ENCODE results near the gene USP13.
"Not testable (repeated sequence)": the region's sequence is repeated elsewhere in the genome, so short reads cannot be mapped to it uniquely, and the experiment has no call there.

The USP13 gene

DNA sequence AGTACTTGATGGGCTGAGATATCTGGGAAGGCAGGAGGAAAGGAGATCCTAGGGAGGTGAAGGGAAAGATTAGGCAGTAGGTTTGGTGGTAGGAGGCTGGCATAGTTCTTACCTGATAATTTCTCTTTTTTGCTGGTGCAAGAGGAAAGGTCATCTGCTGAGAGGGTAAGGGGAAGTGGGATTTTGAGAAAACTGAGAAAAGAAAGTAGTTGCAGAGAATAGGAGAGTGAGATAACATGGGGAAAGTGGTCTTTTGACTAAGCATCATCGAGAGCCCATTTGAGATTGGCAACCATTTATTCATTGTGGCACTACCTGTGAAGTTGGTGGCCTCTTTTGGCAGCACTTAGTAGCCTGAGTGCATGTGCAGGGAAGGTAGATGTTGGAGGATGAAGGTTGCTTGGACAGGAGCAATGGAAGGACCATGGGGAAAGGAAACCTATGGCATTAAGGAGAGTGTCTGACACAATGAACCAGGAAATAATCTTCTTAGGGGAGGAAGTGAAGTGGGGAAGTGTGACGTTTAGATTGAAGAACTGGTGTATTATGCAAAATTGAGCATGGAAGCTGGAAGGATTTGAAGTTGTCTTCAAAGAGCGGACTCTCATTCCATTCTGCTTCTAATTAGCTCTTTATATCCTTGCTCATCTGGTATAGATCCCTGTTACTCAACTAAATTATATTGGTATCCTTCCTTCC is 21.9 kb upstream of the USP13 start:
- Mint-ChIP-seq H3K36me3 (peaks cover 3 to 7% of the 10 kb centered on the region in 2 donors), H3K27me3 (no peaks in the 10 kb centered on the region), H3K4me3 (no peak overlapping the region), H3K27ac (no peak overlapping the region), H3K9me3 (no peaks in the 10 kb centered on the region), H3K4me1 (no peaks in the 10 kb centered on the region)
- ATAC-seq (replicated peaks) (peak; percentile 96 to 97), DNase-seq (no peak)

DNA sequence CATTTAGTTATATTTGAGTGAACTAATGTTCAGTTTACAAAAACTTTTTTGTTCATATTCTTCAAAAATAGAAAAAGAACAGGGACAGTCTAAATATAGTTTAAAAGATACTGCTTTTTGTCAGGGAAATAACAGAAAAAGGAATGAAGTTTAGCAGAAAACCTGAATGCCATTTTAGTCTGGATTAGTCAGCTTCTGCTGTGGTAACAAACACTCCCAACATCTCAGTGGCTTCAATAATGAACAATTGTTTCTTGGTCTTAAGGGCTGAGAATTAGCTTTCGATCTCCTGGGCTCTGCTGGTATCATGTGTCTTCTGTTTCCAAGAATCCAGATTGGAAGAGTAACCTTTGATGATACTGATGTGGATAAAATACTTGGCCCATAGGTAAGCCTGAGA is 12.4 kb upstream of the USP13 start:
- no peak overlapping the region for H3K4me3 Mint-ChIP-seq
- no peaks in the 10 kb centered on the region for H3K9me3 Mint-ChIP-seq
- H3K36me3 Mint-ChIP-seq = peaks cover 3% of the 10 kb centered on the region in 2 donors
- no peak overlapping the region for H3K27ac Mint-ChIP-seq
- no peaks in the 10 kb centered on the region for H3K27me3 Mint-ChIP-seq
- DNase-seq (no peak), ATAC-seq (replicated peaks) (no peak)
- H3K4me1 Mint-ChIP-seq = peaks cover 0 to 8% of the 10 kb centered on the region in 2 donors

DNA sequence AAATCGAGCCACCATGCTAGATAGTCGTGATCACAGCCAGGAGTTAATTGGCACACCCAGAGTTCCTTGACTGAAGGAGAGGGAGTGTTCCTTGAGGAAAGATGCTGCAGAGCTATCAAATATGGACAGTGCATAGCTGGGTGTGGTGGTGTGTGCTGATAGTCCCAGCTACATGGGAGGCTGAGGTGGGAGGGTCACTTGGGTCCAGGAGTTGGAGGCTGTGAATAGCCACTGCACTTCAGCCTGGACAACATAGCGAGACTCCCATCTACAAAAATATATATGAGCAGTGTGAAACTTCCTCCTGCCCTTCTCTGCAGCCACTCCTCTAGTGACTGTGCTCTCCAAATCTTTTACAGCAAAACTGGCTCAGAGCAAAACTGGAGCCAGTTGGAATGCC is 10.0 kb upstream of the USP13 start:
- H3K4me1 Mint-ChIP-seq = peaks cover 0 to 8% of the 10 kb centered on the region in 2 donors
- no peak for DNase-seq
- H3K27ac Mint-ChIP-seq = no peak overlapping the region

DNA sequence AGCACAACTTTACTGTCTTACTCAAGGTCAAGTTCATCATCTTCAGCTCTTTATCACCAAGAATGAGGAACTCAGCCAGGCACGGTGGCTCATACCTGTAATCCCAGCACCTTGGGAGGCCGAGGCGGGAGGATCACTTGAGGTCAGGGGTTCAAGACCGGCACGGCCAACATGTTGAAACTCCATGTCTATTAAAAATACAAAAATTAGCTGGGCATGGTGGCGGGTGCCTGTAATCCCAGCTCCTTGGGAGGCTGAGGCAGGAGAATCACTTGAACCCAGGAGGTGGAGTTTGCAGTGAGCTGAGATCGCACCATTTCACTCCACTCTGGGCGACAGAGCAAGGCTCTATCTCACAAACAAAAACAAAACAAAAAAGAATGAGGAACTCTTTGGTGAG is 9.0 kb upstream of the USP13 start:
- H3K36me3 Mint-ChIP-seq; H3K27ac Mint-ChIP-seq; H3K4me1 Mint-ChIP-seq; ATAC-seq (replicated peaks); DNase-seq; H3K9me3 Mint-ChIP-seq; H3K27me3 Mint-ChIP-seq; H3K4me3 Mint-ChIP-seq: not testable (repeated sequence)

More for the DNA sequence above, 10.0 kb upstream of the USP13 start:
- peaks cover 3% of the 10 kb centered on the region in 2 donors for H3K36me3 Mint-ChIP-seq
- no peak for ATAC-seq (replicated peaks)
- H3K9me3 Mint-ChIP-seq = no peaks in the 10 kb centered on the region
- H3K27me3 Mint-ChIP-seq = no peaks in the 10 kb centered on the region
- no peak overlapping the region for H3K4me3 Mint-ChIP-seq

DNA sequence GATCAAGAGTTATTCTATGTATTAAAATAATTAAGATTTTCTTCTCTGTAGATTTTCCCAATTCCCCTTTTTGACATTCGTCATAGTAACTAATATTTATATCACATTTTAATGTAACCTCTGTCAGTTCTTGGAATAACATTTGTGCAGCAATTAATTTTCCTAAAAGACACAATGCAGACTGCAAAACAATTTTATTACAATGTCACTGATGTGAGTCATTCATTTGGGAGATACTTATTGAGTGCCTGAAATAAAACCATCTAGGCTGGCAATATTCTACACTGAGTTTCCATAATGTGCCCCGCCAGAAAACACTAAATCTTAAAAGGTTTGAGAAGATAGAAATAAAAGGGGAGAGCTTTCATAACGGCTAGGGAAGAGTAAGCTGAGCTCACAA is 6.7 kb upstream of the USP13 start:
- ATAC-seq (replicated peaks) (no peak), DNase-seq (no peak)
- Mint-ChIP-seq H3K4me3 (no peak overlapping the region), H3K9me3 (peaks cover 0 to 2% of the 10 kb centered on the region in 2 donors), H3K27ac (no peak overlapping the region), H3K36me3 (no peaks in the 10 kb centered on the region), H3K27me3 (no peaks in the 10 kb centered on the region), H3K4me1 (peaks cover 0 to 8% of the 10 kb centered on the region in 2 donors)

DNA sequence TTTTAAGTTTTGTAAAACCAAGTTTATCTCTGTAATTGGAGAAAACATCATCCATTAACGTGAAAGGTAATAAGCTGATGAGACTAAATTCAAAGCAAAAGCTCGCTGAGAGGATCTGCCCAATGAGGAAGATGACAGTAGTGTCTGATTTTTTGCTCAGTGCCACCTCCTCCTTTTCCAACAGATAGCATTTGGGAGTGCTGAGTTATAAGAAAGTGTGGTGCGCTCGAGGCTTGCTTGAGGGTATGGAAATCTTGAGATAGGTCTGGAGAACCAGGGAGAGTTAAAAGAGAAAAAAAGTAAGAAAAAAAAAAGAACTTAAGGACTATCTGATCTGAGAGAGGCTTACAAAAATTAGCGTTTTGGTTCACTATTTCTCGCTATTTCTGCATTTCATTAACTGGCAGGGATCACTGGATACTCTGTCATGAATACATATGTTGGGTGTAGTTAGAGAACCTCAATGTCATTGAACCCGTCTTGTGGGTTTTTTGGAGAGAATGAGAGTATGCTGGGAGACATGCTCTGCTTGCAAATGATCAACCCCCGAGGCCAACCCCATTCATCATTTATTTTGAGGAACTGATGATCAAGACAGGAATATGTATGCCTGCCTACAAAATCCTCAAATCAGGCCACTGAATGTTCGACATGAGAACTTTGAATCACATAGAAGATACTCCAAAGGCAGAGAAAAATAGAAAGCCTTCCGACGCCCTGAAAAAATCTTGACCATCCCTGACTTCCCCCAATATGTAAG is 973 bp upstream of the USP13 start:
- Mint-ChIP-seq H3K4me3 (peak overlapping the region; percentile 75 to 89), H3K27ac (peak overlapping the region; percentile 77), H3K4me1 (peaks cover 22 to 33% of the 10 kb centered on the region in 2 donors), H3K36me3 (peaks cover 8 to 10% of the 10 kb centered on the region in 2 donors), H3K9me3 (peaks cover 0 to 2% of the 10 kb centered on the region in 2 donors), H3K27me3 (no peaks in the 10 kb centered on the region)
- no peak for DNase-seq
- ATAC-seq (replicated peaks) = no peak

DNA sequence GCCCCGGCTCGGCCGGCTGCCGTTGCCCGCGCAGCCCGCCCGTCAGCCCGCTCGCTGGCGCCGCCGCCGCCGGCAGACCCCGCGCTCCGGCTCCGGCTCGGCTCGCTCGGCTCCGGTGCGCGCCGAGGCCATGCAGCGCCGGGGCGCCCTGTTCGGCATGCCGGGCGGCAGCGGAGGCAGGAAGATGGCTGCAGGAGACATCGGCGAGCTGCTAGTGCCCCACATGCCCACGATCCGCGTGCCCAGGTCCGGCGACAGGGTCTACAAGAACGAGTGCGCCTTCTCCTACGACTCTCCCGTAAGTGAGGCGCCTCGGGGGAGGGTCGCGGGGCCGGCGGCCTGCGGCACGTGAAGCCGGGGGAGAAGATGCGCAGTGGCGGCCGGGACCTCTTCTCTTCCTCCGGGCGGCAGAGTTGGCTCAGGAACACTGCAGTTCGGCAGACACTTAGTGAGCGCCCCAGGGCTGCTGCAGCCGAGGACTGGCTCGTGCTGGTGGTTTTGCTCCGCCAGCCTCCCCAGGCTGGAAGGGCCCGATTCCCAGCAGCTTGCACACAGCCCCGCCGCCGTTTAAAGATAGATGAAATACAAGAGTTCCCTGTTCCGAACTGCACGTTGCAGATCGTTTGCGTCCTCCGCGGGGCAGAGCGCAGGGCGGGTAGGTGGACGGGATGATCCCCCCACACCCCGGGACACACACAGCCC is 407 bp downstream of the USP13 start:
- ATAC-seq (replicated peaks) = peak; percentile 72 to 75

DNA sequence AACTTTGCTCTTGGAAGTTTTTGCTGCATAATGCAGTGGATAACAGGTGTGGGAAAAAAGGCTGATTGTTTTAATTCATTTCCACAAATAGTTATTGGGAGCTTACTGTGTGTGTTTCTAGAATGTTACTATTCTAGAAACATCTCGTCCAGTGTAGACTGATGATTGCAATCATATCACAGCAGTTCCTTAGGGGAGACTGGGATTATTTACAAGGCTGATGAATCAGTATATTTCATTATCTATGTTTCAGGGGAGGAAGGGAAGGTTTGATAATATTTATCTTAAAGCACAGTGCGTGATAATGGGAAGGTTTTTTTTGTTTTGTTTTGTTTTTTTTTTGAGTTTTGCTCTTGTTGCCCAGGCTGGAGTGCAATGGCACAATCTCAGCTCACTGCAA is 2.4 kb downstream of the USP13 start:
- ATAC-seq (replicated peaks) (no peak), DNase-seq (no peak)
- Mint-ChIP-seq H3K36me3 (peaks cover 8 to 10% of the 10 kb centered on the region in 2 donors), H3K27me3 (no peaks in the 10 kb centered on the region), H3K27ac (peak overlapping the region; percentile 4), H3K9me3 (peaks cover 0 to 2% of the 10 kb centered on the region in 2 donors), H3K4me3 (peak overlapping the region in 1 of 2 donors; percentile 14), H3K4me1 (peaks cover 25 to 39% of the 10 kb centered on the region in 2 donors)

More for the DNA sequence above, 407 bp downstream of the USP13 start:
- Mint-ChIP-seq H3K4me3 (peak overlapping the region; percentile 89 to 96), H3K4me1 (peaks cover 23 to 35% of the 10 kb centered on the region in 2 donors), H3K27me3 (no peaks in the 10 kb centered on the region), H3K27ac (peak overlapping the region; percentile 98), H3K36me3 (peaks cover 8 to 10% of the 10 kb centered on the region in 2 donors), H3K9me3 (peaks cover 0 to 2% of the 10 kb centered on the region in 2 donors)
- peak; percentile 51 for DNase-seq

DNA sequence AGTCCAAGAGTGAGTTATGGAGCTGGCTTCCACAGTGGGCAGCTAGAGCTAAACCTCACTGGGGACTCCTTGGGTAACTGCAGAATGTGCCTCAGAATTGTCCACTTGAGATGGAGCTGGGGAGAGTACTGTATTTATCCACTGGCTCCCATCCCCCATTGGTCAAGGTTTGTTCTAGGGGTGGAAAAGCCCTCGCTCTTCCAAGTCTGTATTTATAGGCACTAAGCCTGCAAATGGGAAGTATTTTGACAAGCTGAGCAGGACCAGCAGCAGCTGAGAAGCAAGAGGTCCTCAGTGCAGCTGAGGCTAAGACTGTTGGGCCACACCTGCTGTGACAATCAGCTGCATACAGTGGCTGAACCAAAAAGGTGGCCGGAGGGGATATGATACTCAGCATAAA is 5.8 kb downstream of the USP13 start:
- DNase-seq (no peak), ATAC-seq (replicated peaks) (no peak)
- peaks cover 19 to 22% of the 10 kb centered on the region in 2 donors for H3K4me1 Mint-ChIP-seq
- H3K36me3 Mint-ChIP-seq = peaks cover 8 to 12% of the 10 kb centered on the region in 2 donors
- H3K9me3 Mint-ChIP-seq = no peaks in the 10 kb centered on the region
- no peaks in the 10 kb centered on the region for H3K27me3 Mint-ChIP-seq
- H3K4me3 Mint-ChIP-seq = no peak overlapping the region
- H3K27ac Mint-ChIP-seq = no peak overlapping the region

DNA sequence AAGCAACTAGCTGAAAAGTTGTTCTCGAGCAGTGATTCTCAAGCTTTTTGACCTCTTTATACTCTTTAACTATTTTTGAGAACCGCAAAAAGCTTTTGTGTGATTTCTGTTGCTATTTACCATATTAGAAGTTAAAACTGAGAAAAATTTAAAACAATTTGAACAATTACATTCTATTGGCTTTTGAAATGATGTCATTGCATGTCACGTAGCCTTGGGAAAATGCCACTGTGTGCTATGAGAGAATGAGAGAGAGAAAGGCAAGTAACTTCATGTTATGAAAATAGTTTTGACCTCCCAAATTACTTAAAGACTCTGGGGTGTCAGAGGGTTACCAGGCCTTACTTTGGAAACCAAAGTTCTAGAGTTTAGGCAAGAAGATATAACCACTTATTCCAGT is 8.0 kb downstream of the USP13 start:
- peaks cover 11 to 12% of the 10 kb centered on the region in 2 donors for H3K4me1 Mint-ChIP-seq
- no peaks in the 10 kb centered on the region for H3K27me3 Mint-ChIP-seq

DNA sequence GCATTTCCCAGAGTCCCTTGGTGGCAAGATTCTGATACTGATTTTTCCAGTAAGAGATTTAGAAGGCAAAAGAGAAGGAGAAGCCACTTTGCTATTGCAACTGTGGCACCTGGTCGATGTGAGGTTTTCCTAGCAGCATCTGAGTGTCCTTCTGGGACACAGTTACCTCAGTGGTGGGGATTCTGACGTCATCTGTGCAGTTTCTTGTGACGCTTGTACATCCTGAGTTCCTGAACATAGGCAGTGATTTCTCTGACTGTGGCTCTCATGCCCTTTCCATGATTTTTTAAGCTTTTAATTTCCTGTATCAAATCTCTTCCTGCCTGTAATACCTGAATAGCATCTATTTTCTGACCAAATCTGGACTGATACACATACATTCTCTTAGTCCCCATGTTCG is 8.9 kb downstream of the USP13 start:
- Mint-ChIP-seq H3K4me3 (no peak overlapping the region), H3K9me3 (no peaks in the 10 kb centered on the region), H3K27me3 (no peaks in the 10 kb centered on the region), H3K36me3 (peaks cover 2 to 8% of the 10 kb centered on the region in 2 donors), H3K27ac (no peak overlapping the region), H3K4me1 (peaks cover 14 to 16% of the 10 kb centered on the region in 2 donors)
- DNase-seq (no peak), ATAC-seq (replicated peaks) (no peak)

More for the DNA sequence above, 8.0 kb downstream of the USP13 start:
- no peaks in the 10 kb centered on the region for H3K9me3 Mint-ChIP-seq
- DNase-seq (no peak), ATAC-seq (replicated peaks) (no peak)
- H3K4me3 Mint-ChIP-seq = no peak overlapping the region
- peaks cover 4 to 13% of the 10 kb centered on the region in 2 donors for H3K36me3 Mint-ChIP-seq
- H3K27ac Mint-ChIP-seq = no peak overlapping the region

DNA sequence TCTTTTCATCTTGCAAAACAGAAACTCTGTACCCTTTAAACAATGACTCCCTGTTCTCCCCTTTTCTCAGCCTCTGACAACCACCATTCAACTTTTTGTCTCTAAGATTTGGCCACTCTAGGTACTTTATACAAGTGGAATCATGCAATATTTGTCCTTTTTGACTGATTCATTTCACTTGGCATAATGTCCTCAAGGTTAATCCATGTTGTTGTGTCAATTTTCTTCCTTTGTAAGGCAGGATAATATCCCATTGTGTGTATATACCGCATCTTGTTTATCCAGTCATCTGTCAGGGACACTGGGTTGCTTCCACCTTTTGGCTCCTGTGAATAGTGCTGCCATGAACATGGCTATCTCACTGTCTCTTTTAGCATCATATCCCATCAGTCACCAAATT is 10.3 kb downstream of the USP13 start:
- no peaks in the 10 kb centered on the region for H3K9me3 Mint-ChIP-seq
- no peak overlapping the region for H3K4me3 Mint-ChIP-seq
- peaks cover 14 to 18% of the 10 kb centered on the region in 2 donors for H3K4me1 Mint-ChIP-seq
- DNase-seq (no peak), ATAC-seq (replicated peaks) (no peak)
- peaks cover 2 to 7% of the 10 kb centered on the region in 2 donors for H3K36me3 Mint-ChIP-seq
- no peak overlapping the region for H3K27ac Mint-ChIP-seq
- no peaks in the 10 kb centered on the region for H3K27me3 Mint-ChIP-seq

DNA sequence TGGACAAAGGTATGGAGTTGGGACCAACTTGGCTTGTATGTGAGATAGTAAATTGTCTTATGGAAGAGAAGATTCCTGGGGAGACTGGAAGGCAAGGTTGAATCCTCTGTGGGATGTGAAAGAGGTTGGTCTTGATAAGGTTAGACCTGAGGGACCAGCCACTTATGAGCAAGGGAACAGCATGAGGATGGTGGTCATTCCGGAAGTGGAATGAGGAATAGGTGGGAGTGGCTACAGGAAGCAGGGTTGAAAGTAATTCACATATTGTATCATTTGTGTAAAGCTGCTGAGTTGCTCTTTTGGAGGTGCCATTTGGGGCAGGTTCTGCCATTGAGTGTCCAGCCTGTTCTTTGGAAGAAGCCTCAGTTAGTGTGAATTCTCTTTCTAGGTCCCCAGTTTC is 13.2 kb downstream of the USP13 start:
- H3K36me3 Mint-ChIP-seq = peaks cover 4 to 13% of the 10 kb centered on the region in 2 donors
- H3K4me3 Mint-ChIP-seq = no peak overlapping the region
- no peak for DNase-seq
- no peak overlapping the region for H3K27ac Mint-ChIP-seq
- peaks cover 10 to 18% of the 10 kb centered on the region in 2 donors for H3K4me1 Mint-ChIP-seq
- no peaks in the 10 kb centered on the region for H3K9me3 Mint-ChIP-seq
- no peak for ATAC-seq (replicated peaks)
- no peaks in the 10 kb centered on the region for H3K27me3 Mint-ChIP-seq

DNA sequence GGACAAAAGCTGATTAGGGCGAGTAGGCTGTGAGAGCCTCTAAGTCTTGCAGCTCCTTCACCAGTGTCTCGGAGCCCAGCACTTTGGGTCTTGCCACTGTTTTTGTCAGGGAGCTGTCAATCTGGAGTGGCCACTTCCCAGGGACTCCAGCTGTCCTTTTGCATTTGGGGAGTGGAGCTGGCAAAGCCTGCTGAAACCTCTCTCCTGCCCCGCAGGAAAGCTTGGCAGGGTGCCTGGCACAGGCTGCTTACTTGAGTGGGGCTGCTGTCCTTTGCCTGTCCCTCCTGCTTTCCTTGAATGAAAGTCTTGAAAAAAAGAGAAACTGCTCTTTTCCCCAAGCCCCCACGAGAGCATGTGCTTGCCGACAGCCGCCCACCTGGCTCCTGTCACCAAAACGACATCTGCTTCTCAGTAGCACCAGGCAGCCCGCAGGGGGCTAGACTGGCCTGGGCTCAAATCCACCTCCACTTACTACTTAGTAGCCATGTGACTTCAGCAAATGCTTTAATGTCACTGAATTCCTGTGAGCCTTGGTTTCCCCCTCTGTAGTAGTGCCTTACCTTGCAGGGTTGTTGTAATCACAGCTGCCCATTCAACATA is 13.7 kb downstream of the USP13 start:
- Mint-ChIP-seq H3K9me3 (no peaks in the 10 kb centered on the region), H3K4me1 (peaks cover 10 to 18% of the 10 kb centered on the region in 2 donors), H3K27me3 (no peaks in the 10 kb centered on the region), H3K27ac (no peak overlapping the region), H3K4me3 (no peak overlapping the region), H3K36me3 (peaks cover 4 to 13% of the 10 kb centered on the region in 2 donors)
- DNase-seq (no peak), ATAC-seq (replicated peaks) (no peak)
